ENCODE data around the gene PHLDB1.

GRCh38 chr11:118671254-118671653 is 63.8 kb downstream of the PHLDB1 start:
- no peak for TF ChIP-seq EZH2 (IDR thresholded peaks at IDR 0.05; ENCODE audit: low read length)
- no peak for TF ChIP-seq CTCF (optimal IDR thresholded peaks at IDR 0.05 in 1 of 3, IDR thresholded peaks at IDR 0.05 in 1 of 3, conservative IDR thresholded peaks at IDR 0.05 in 1 of 3; ENCODE audit: extremely low read depth in 1 of 3, insufficient read depth in 2 of 3, low read length in 3 of 3)

Measured in keratinocyte (primary cell).